ENCODE measurements around the gene ZNF267. TPM values are rescaled to one million over a fixed set of nuclear protein-coding genes. Genes with fewer than 3 reads are reported as not detected.
"Not testable (repeated sequence)": the region's sequence is repeated elsewhere in the genome, so short reads cannot be mapped to it uniquely, and the experiment has no call there.

Gene ZNF267
- total RNA-seq, 1 experiment from 2014 or later = 15.9 TPM

DNA sequence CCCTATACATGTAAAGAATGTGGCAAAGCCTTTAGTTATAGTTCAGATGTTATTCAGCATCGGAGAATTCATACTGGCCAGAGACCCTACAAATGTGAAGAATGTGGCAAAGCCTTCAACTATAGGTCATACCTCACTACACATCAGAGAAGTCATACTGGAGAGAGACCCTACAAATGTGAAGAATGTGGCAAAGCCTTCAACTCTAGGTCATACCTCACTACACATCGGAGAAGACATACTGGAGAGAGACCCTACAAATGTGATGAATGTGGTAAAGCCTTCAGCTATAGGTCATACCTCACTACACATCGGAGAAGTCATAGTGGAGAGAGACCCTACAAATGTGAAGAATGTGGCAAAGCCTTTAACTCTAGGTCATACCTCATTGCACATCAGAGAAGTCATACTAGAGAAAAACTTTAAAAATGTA is 42.5 kb downstream of the ZNF267 start:
- ChIA-PET RAD21 (ENCODE audit: low non-redundant PET in 1 of 2, low total read pairs in 2 of 2, uncharacterized antibody in 2 of 2, unreplicated experiment in 2 of 2) (no interaction called here), CTCF (no interaction called here), POLR2A (no interaction called here)
- Histone ChIP-seq H2AFZ (ENCODE audit: low read depth, low read length, poor library complexity, severe bottlenecking) (no peak overlapping the region), H3K9me3 (ENCODE audit: control insufficient read depth in 1 of 2, insufficient read depth in 1 of 2, low read depth in 1 of 2, low read length in 2 of 2) (peaks cover 57 to 69% of the 10 kb centered on the region in 2 experiments), H3K4me3 (replicated peaks in 1 of 2; ENCODE audit: low read depth in 1 of 2, low read length in 2 of 2) (no peak overlapping the region), H3K9me2 (ENCODE audit: insufficient read depth) (no peaks in the 10 kb centered on the region), H3K4me2 (ENCODE audit: low read length) (no peak overlapping the region), H4K20me1 (ENCODE audit: insufficient read depth) (no peaks in the 10 kb centered on the region), H3K27me3 (ENCODE audit: insufficient read depth, low read length) (no peaks in the 10 kb centered on the region), H3K79me2 (ENCODE audit: insufficient read depth, low read length) (peaks cover 32% of the 10 kb centered on the region), H3K36me3 (ENCODE audit: control insufficient read depth in 1 of 2, insufficient read depth in 2 of 2, low read length in 2 of 2) (peaks cover 10 to 46% of the 10 kb centered on the region in 2 experiments; a peak in 3 of 4 replicates), H3K9ac (ENCODE audit: low read length) (no peak overlapping the region), H3K27ac (ENCODE audit: low read depth, low read length) (no peak overlapping the region), H3K4me1 (ENCODE audit: control insufficient read depth in 1 of 2, insufficient read depth in 2 of 2, low read length in 2 of 2) (no peaks in the 10 kb centered on the region)
- intact Hi-C loops (cut with micrococcal nuclease) = no loop called here
- TF ChIP-seq EZH2phosphoT487 (IDR thresholded peaks at IDR 0.05; ENCODE audit: borderline replicate concordance) = no peak
- no peak for TF ChIP-seq YY1 (IDR thresholded peaks at IDR 0.05; ENCODE audit: extremely low read depth, insufficient replicate concordance, low read depth, low read length)
- peak; percentile 98 for TF ChIP-seq ZNF274 (IDR thresholded peaks at IDR 0.05; ENCODE audit: low read depth, low read length)
- no TSS peak for BruUV-seq (replicated peaks)
- no peak for ATAC-seq
- no peak for DNase-seq (ENCODE audit: low read depth, low spot score)

DNA sequence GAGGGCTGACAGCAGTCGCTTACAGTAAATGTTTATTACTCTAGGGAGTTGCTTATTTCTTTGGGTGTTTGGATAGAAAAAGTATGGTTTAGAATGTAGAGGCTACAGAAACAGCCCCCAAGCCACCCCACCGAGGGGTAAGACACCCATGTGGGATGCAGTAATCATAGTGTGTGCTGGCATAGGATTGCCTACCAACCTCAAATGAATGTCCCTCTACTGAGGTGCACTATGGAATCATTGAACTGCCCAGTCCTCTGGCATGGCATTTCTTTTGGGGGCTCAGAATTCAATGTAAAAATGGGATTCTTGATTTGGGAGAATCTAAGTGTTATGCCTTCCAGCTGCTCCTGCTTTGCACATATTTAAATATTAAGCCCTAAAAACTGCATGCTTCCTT is 46.8 kb downstream of the ZNF267 start:
- no TSS peak for BruUV-seq (replicated peaks)
- RAD21 ChIA-PET (ENCODE audit: low non-redundant PET in 1 of 2, low total read pairs in 2 of 2, uncharacterized antibody in 2 of 2, unreplicated experiment in 2 of 2) = no interaction called here
- Histone ChIP-seq H3K4me3 (replicated peaks in 1 of 2; ENCODE audit: low read depth in 1 of 2, low read length in 2 of 2) (no peak overlapping the region), H4K20me1 (ENCODE audit: insufficient read depth) (no peaks in the 10 kb centered on the region), H3K36me3 (ENCODE audit: control insufficient read depth in 1 of 2, insufficient read depth in 2 of 2, low read length in 2 of 2) (peaks cover 3 to 14% of the 10 kb centered on the region in 2 experiments; a peak in 2 of 4 replicates), H3K79me2 (ENCODE audit: insufficient read depth, low read length) (no peaks in the 10 kb centered on the region), H3K27me3 (ENCODE audit: insufficient read depth, low read length) (no peaks in the 10 kb centered on the region), H3K4me1 (ENCODE audit: control insufficient read depth in 1 of 2, insufficient read depth in 2 of 2, low read length in 2 of 2) (no peaks in the 10 kb centered on the region), H3K4me2 (ENCODE audit: low read length) (no peak overlapping the region), H2AFZ (ENCODE audit: low read depth, low read length, poor library complexity, severe bottlenecking) (no peak overlapping the region), H3K27ac (ENCODE audit: low read depth, low read length) (no peak overlapping the region), H3K9ac (ENCODE audit: low read length) (no peak overlapping the region), H3K9me2 (ENCODE audit: insufficient read depth) (no peaks in the 10 kb centered on the region), H3K9me3 (ENCODE audit: control insufficient read depth in 1 of 2, insufficient read depth in 1 of 2, low read depth in 1 of 2, low read length in 2 of 2) (peaks cover 29 to 31% of the 10 kb centered on the region in 2 experiments)
- POLR2A ChIA-PET = no interaction called here
- DNase-seq (ENCODE audit: low read depth, low spot score) (no peak), ATAC-seq (no peak)
- no peak for TF ChIP-seq TCF7L2 (IDR thresholded peaks at IDR 0.05; ENCODE audit: borderline replicate concordance, extremely low read depth, insufficient read depth, insufficient read length)
- TF ChIP-seq EZH2 (IDR thresholded peaks at IDR 0.05) = no peak
- no peak for TF ChIP-seq ZNF274 (IDR thresholded peaks at IDR 0.05; ENCODE audit: low read depth, low read length)
- no peak for TF ChIP-seq POLR2A (IDR thresholded peaks at IDR 0.05; ENCODE audit: borderline replicate concordance, extremely low read depth, insufficient read depth, insufficient read length)
- TF ChIP-seq EGR1 (IDR thresholded peaks at IDR 0.05; ENCODE audit: low read depth) = no peak
- no peak for TF ChIP-seq FOSL1 (IDR thresholded peaks at IDR 0.05; ENCODE audit: low read depth)
- TF ChIP-seq, protein P1, sequence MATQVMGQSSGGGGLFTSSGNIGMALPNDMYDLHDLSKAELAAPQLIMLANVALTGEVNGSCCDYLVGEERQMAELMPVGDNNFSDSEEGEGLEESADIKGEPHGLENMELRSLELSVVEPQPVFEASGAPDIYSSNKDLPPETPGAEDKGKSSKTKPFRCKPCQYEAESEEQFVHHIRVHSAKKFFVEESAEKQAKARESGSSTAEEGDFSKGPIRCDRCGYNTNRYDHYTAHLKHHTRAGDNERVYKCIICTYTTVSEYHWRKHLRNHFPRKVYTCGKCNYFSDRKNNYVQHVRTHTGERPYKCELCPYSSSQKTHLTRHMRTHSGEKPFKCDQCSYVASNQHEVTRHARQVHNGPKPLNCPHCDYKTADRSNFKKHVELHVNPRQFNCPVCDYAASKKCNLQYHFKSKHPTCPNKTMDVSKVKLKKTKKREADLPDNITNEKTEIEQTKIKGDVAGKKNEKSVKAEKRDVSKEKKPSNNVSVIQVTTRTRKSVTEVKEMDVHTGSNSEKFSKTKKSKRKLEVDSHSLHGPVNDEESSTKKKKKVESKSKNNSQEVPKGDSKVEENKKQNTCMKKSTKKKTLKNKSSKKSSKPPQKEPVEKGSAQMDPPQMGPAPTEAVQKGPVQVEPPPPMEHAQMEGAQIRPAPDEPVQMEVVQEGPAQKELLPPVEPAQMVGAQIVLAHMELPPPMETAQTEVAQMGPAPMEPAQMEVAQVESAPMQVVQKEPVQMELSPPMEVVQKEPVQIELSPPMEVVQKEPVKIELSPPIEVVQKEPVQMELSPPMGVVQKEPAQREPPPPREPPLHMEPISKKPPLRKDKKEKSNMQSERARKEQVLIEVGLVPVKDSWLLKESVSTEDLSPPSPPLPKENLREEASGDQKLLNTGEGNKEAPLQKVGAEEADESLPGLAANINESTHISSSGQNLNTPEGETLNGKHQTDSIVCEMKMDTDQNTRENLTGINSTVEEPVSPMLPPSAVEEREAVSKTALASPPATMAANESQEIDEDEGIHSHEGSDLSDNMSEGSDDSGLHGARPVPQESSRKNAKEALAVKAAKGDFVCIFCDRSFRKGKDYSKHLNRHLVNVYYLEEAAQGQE (IDR thresholded peaks at IDR 0.05; ENCODE audit: low read depth) = no peak
- TF ChIP-seq SP1 (IDR thresholded peaks at IDR 0.05; ENCODE audit: low read depth) = no peak
- TF ChIP-seq CEBPB (IDR thresholded peaks at IDR 0.05; ENCODE audit: low read depth) = no peak
- CTCF ChIA-PET = no interaction called here
- intact Hi-C loops (cut with micrococcal nuclease) = no loop called here

DNA sequence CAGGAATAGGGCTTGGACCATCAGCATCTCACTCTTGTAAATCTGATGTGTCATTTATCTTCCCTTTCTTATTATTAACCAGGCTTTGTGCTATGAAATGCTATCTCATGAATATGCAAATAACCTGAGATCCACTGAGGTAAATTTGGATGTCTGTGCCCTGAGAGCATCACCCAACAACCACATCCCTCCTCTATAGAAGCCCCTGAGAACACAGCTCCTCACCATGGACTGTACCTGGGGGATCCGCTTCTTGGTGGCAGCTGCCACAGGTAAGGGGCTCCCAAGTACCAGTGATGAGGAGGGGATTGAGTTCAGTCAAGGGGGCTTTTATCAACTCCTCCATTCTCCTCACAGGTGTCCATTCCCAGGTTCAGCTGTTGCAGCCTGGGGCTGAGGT is 78.2 kb downstream of the ZNF267 start:
- intact Hi-C loops (cut with micrococcal nuclease); ATAC-seq; H3K27ac ChIP-seq (ENCODE audit: low read depth, low read length); H2AFZ ChIP-seq (ENCODE audit: low read depth, low read length, poor library complexity, severe bottlenecking); H3K9me2 ChIP-seq (ENCODE audit: insufficient read depth); H4K20me1 ChIP-seq (ENCODE audit: insufficient read depth); BruUV-seq (replicated peaks); CTCF ChIA-PET; H3K4me1 ChIP-seq (ENCODE audit: control insufficient read depth in 1 of 2, insufficient read depth in 2 of 2, low read length in 2 of 2); H3K36me3 ChIP-seq (ENCODE audit: control insufficient read depth in 1 of 2, insufficient read depth in 2 of 2, low read length in 2 of 2); H3K4me2 ChIP-seq (ENCODE audit: low read length); H3K9ac ChIP-seq (ENCODE audit: low read length); H3K79me2 ChIP-seq (ENCODE audit: insufficient read depth, low read length); H3K4me3 ChIP-seq (replicated peaks in 1 of 2; ENCODE audit: low read depth in 1 of 2, low read length in 2 of 2); POLR2A ChIA-PET; DNase-seq (ENCODE audit: low read depth, low spot score); H3K9me3 ChIP-seq (ENCODE audit: control insufficient read depth in 1 of 2, insufficient read depth in 1 of 2, low read depth in 1 of 2, low read length in 2 of 2); H3K27me3 ChIP-seq (ENCODE audit: insufficient read depth, low read length); RAD21 ChIA-PET (ENCODE audit: low non-redundant PET in 1 of 2, low total read pairs in 2 of 2, uncharacterized antibody in 2 of 2, unreplicated experiment in 2 of 2): not testable (repeated sequence)

Measured in HCT116 (cell line).